ENCODE data around the gene SLC2A9. TPM values are rescaled to one million over a fixed set of nuclear protein-coding genes. Genes with fewer than 3 reads are reported as not detected.

SLC2A9 gene
- total RNA-seq, 6 experiments from 2014 or later = 16.1 to 25.0 (median 19.8) TPM

DNA sequence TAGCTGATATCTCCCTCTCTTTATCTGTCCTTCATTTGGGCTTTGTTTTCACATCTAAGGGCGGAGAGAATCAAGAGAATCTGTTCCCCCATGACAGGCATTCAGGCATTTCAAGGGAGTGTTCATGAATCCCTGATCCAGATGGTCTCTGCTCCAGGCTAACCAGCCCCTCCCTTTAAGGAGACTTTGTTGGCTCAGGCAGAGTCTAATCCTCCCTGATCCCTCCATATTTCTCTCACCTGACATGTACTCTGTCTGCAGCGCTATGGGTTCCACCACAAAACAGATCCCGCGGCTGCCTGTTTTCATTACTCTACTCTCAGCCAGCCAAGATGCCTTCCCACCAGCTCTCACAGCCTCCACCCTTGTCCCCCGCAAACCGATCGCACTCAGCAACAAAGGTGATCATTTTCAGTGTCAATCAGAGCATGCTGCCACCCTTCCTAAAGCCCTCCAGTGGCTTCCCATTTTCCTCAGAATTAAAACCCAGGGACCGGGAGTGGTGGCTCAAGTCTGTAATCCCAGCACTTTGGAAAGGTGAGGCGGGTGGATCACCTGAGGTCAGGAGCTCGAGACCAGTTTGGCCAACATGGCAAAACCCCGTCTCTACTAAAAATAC is 30.3 kb upstream of the SLC2A9 start:
- TF ChIP-seq, protein P1, sequence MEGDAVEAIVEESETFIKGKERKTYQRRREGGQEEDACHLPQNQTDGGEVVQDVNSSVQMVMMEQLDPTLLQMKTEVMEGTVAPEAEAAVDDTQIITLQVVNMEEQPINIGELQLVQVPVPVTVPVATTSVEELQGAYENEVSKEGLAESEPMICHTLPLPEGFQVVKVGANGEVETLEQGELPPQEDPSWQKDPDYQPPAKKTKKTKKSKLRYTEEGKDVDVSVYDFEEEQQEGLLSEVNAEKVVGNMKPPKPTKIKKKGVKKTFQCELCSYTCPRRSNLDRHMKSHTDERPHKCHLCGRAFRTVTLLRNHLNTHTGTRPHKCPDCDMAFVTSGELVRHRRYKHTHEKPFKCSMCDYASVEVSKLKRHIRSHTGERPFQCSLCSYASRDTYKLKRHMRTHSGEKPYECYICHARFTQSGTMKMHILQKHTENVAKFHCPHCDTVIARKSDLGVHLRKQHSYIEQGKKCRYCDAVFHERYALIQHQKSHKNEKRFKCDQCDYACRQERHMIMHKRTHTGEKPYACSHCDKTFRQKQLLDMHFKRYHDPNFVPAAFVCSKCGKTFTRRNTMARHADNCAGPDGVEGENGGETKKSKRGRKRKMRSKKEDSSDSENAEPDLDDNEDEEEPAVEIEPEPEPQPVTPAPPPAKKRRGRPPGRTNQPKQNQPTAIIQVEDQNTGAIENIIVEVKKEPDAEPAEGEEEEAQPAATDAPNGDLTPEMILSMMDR (IDR thresholded peaks at IDR 0.05) = no peak
- no peak for TF ChIP-seq POLR2A (IDR thresholded peaks at IDR 0.05)
- Histone ChIP-seq H3K27ac (no peak overlapping the region), H3K27me3 (no peaks in the 10 kb centered on the region), H3K36me3 (no peaks in the 10 kb centered on the region), H3K9me3 (no peaks in the 10 kb centered on the region), H3K4me1 (no peaks in the 10 kb centered on the region), H3K4me3 (no peak overlapping the region)
- WGBS (ENCODE audit: insufficient coverage, low coverage, low lambda C conversion rate, missing lambda C conversion rate) = 86% methylated on average over 9 of the region's 11 CpGs
- DNase-seq (no peak), ATAC-seq (no peak)
- intact Hi-C loops (cut with DNase I) = no loop called here

DNA sequence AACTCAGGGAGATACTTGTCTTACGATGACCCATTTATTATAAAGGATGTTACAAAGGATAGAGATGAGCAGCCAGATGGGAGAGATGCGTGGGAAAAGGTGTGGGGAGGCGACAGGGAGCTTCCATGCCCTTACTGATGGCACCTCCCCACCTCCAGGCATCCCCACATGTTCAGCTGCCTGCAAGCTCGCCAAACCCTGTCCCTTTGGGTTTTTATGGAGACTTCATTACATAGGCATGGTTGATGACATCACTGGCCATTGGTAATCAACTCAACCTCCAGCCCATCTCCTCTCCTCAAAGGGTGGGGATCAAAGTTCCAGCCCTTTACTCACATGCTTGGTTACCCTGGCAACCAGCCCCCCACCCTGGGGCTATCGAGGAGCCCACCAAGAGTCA is 29.4 kb upstream of the SLC2A9 start:
- no peak for DNase-seq
- WGBS (ENCODE audit: insufficient coverage, low coverage, low lambda C conversion rate, missing lambda C conversion rate) = 71% methylated on average over 5 of the region's 5 CpGs

DNA sequence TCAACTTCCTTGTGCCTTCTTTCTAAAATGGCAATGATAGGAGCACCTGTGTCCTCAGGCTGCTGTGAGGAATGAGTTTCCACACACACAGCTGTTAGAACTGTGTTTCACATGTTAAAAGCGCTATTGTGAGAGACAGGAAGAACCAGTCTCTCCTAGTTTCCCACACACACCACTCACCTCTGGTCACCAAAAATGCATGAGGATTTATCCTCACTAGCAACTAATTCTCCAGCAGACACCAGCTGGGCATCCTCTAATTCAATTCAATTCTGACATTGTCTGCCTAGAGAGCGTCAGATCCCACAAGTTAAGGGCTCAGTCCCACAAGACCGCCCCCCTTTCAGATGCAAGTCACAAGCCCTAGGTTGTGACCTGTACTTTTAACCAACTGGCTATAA is 29.0 kb upstream of the SLC2A9 start:
- DNase-seq (no peak), ATAC-seq (no peak)
- 77% methylated on average over 2 of the region's 3 CpGs for WGBS (ENCODE audit: insufficient coverage, low coverage, low lambda C conversion rate, missing lambda C conversion rate)

More for the DNA sequence above, 29.4 kb upstream of the SLC2A9 start:
- Histone ChIP-seq H3K4me1 (no peaks in the 10 kb centered on the region), H3K36me3 (no peaks in the 10 kb centered on the region), H3K4me3 (no peak overlapping the region), H3K27ac (no peak overlapping the region), H3K9me3 (no peaks in the 10 kb centered on the region), H3K27me3 (no peaks in the 10 kb centered on the region)
- intact Hi-C loops (cut with DNase I) = no loop called here
- no peak for TF ChIP-seq POLR2A (IDR thresholded peaks at IDR 0.05)
- TF ChIP-seq, protein P1 (IDR thresholded peaks at IDR 0.05) = no peak
- no peak for ATAC-seq

DNA sequence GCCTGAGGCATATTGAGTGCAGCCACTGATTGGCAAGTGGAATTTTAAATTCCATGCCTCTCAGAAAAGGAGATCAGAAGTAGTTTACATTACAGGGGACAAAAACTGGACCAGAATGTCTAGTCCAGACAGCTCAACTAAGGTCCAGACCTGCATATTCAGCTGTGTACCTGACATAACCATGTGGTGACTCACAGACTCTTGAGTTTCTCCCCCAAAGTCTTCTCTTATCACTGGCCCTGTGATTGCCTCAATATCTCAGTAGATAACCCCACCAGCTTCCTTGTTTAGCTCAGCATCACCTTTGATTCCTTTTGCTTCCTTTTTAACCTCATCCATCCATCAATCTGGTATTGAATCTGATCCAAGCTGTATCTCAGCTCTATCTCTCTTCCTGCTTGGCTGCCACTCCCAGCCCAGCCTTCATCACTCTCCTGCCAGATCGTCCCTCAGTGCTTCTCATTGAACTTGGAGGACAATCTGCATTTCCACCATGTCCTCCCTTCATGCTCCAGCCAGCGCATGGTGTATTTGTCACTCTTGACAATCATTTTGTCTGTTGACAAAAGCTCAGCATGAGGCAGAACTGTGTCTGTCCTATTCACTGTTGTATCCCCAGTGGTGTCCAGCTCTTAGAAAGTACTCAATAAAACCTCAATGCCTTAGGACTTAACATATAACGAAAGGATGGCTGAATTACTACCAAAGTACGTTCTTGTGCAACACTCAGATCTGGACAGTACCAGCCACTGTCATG is 27.8 kb upstream of the SLC2A9 start:
- H3K27me3 ChIP-seq = no peaks in the 10 kb centered on the region
- no peak overlapping the region for H3K4me3 ChIP-seq
- H3K36me3 ChIP-seq = no peaks in the 10 kb centered on the region
- H3K9me3 ChIP-seq = no peaks in the 10 kb centered on the region
- intact Hi-C loops (cut with DNase I) = no loop called here
- TF ChIP-seq, protein P1 (IDR thresholded peaks at IDR 0.05) = no peak
- TF ChIP-seq POLR2A (IDR thresholded peaks at IDR 0.05) = no peak
- ATAC-seq (no peak), DNase-seq (no peak)
- H3K4me1 ChIP-seq = no peaks in the 10 kb centered on the region
- H3K27ac ChIP-seq = no peak overlapping the region
- 59% methylated on average over 4 of the region's 4 CpGs for WGBS (ENCODE audit: insufficient coverage, low coverage, low lambda C conversion rate, missing lambda C conversion rate)

More for the DNA sequence above, 29.0 kb upstream of the SLC2A9 start:
- no peaks in the 10 kb centered on the region for H3K36me3 ChIP-seq
- no peaks in the 10 kb centered on the region for H3K9me3 ChIP-seq
- H3K4me1 ChIP-seq = no peaks in the 10 kb centered on the region
- TF ChIP-seq, protein P1 (IDR thresholded peaks at IDR 0.05) = no peak
- TF ChIP-seq POLR2A (IDR thresholded peaks at IDR 0.05) = no peak
- H3K27ac ChIP-seq = no peak overlapping the region
- no peaks in the 10 kb centered on the region for H3K27me3 ChIP-seq
- H3K4me3 ChIP-seq = no peak overlapping the region
- intact Hi-C loops (cut with DNase I) = no loop called here
